B cell (primary cell): Measurements from ENCODE around the gene DOP1B. TPM values are rescaled to one million over a fixed set of nuclear protein-coding genes. Genes with fewer than 3 reads are reported as not detected.

Experiments
- ATAC-seq: fragments of 200-7000 bp; cut with Tn5 transposase; one replicate; pipeline ENCODE4 v1.10.0; 2021; ENCODE audit warnings: low read depth, mild to moderate bottlenecking, moderate number of reproducible peaks, moderate library complexity
- CTCF ChIA-PET: fragments of 350-600 bp; sonication (Branson Sonifier 250); formaldehyde crosslinking; loops from one replicate; lab custom pipeline; 2021; ENCODE audit warnings: antibody characterized with exemption, inconsistent platforms; lab: Charles Lee
- POLR2A ChIA-PET: fragments of 350-600 bp; sonication (Branson Sonifier 250); formaldehyde crosslinking; loops from one replicate; lab custom pipeline; 2021; ENCODE audit warnings: antibody characterized with exemption; lab: Charles Lee
- DNase-seq: peaks from one replicate; pipeline ENCODE4 v3.0.0; 2013
- H2AFZ ChIP-seq: 2 replicates; pipeline ENCODE4 v1.6.1; 2012; ENCODE audit warnings: mild to moderate bottlenecking, low read depth, low read length; ENCODE audit not compliant: insufficient read depth, poor library complexity, severe bottlenecking
- H3K27ac ChIP-seq, 2 donors: 1 replicate in 1 of 2; 2 replicates in 1 of 2; pipeline ENCODE4 v1.5.1; 2012 to 2013; ENCODE audit warnings: low read length in 2 of 2, mild to moderate bottlenecking in 2 of 2, moderate library complexity in 1 of 2
- H3K27me3 ChIP-seq, 4 experiments: fragments of 200-600 bp in 1 of 4; sonication (generic) in 1 of 4; replicated peaks in 1 of 4; 1 replicate in 2 of 4; 2 replicates in 2 of 4; pipeline versions ENCODE4 v1.6.1 to v1.7.0; 2013 to 2016; ENCODE audit warnings: low read length in 3 of 4, mild to moderate bottlenecking in 2 of 4, mixed read lengths in 1 of 4, moderate library complexity in 1 of 4; ENCODE audit not compliant: insufficient read depth in 4 of 4, control insufficient read depth in 3 of 4; ENCODE audit errors: control extremely low read depth in 1 of 4
- H3K36me3 ChIP-seq, 2 experiments: replicated peaks in 1 of 2; 1 replicate in 1 of 2; 2 replicates in 1 of 2; pipeline versions ENCODE4 v1.6.1 to v1.7.1; 2013; ENCODE audit warnings: low read length in 1 of 2; ENCODE audit not compliant: insufficient read depth in 2 of 2, control insufficient read depth in 1 of 2; ENCODE audit errors: control extremely low read depth in 1 of 2, extremely low read depth in 1 of 2
- H3K4me1 ChIP-seq, 2 donors: fragments of 200-600 bp in 1 of 2; sonication (generic) in 1 of 2; 1 replicate in 1 of 2; 2 replicates in 1 of 2; pipeline versions ENCODE4 v1.5.1 to v1.6.1; 2013 to 2017; ENCODE audit warnings: low read length in 2 of 2; ENCODE audit not compliant: control insufficient read depth in 2 of 2, insufficient read depth in 2 of 2
- H3K4me2 ChIP-seq: replicated peaks from 2 replicates; pipeline ENCODE3; 2012; ENCODE audit warnings: mild to moderate bottlenecking, low read depth, low read length; ENCODE audit not compliant: poor library complexity, severe bottlenecking
- H3K4me3 ChIP-seq, 5 experiments: fragments of 200-600 bp in 1 of 5; sonication (generic) in 1 of 5; 1 replicate in 3 of 5; 2 replicates in 2 of 5; pipeline versions ENCODE4 v1.5.1 to v1.7.0; 2011 to 2016; ENCODE audit warnings: low read length in 4 of 5, mild to moderate bottlenecking in 4 of 5, low read depth in 2 of 5, control low read depth in 1 of 5, moderate library complexity in 1 of 5; ENCODE audit not compliant: insufficient read depth in 1 of 5; ENCODE audit errors: control extremely low read depth in 1 of 5, extremely low read depth in 1 of 5
- H3K79me2 ChIP-seq: fragments of 200-600 bp; sonication (generic); one replicate; pipeline ENCODE4 v1.6.0; 2016; ENCODE audit warnings: low read length; ENCODE audit not compliant: control insufficient read depth, insufficient read depth
- H3K9ac ChIP-seq: fragments of 200-600 bp; sonication (generic); 2 replicates; pipeline ENCODE4 v1.6.1; 2017; ENCODE audit warnings: mild to moderate bottlenecking, low read length, moderate library complexity
- H3K9me3 ChIP-seq, 3 donors: one replicate each; pipeline versions ENCODE4 v1.6.1 to v1.7.1; 2013; ENCODE audit warnings: low read length in 2 of 3; ENCODE audit not compliant: control insufficient read depth in 2 of 3, insufficient read depth in 1 of 3; ENCODE audit errors: control extremely low read depth in 1 of 3
- H4K20me1 ChIP-seq: 2 replicates; pipeline ENCODE4 v1.6.0; 2012; ENCODE audit warnings: mild to moderate bottlenecking, low read length; ENCODE audit not compliant: insufficient read depth, control insufficient read depth, poor library complexity, severe bottlenecking
- H3K27ac Mint-ChIP-seq: one replicate; pipeline ENCODE4 v1.8.0; 2021; ENCODE audit warnings: mixed read lengths
- H3K27me3 Mint-ChIP-seq: one replicate; pipeline ENCODE4 v1.8.0; 2021; ENCODE audit warnings: mixed read lengths
- H3K4me1 Mint-ChIP-seq: one replicate; pipeline ENCODE4 v1.8.0; 2021; ENCODE audit warnings: mixed read lengths
- H3K4me3 Mint-ChIP-seq: one replicate; pipeline ENCODE4 v1.8.0; 2021; ENCODE audit warnings: mixed read lengths
- H3K9me3 Mint-ChIP-seq: one replicate; pipeline ENCODE4 v1.8.0; 2022; ENCODE audit warnings: mixed read lengths; ENCODE audit not compliant: insufficient read depth
- CTCF ChIP-seq: fragments of 200-600 bp; IDR thresholded peaks from one replicate; pipeline ENCODE4 v1.8.0; 2022; ENCODE audit warnings: antibody characterized with exemption, mild to moderate bottlenecking
- EZH2 ChIP-seq: IDR thresholded peaks from 2 replicates; pipeline ENCODE4 v1.6.1; 2012; ENCODE audit warnings: borderline replicate concordance, low read depth, mild to moderate bottlenecking, moderate library complexity, low read length; ENCODE audit not compliant: insufficient read depth, poor library complexity, severe bottlenecking
- WGBS: methylation state at CpG from one replicate; pipeline ENCODE4 v1.1.5; 2013; ENCODE audit warnings: missing lambda C conversion rate; ENCODE audit not compliant: insufficient coverage; 5-methylcytosine and 5-hydroxymethylcytosine counted together
- intact Hi-C: fragments of 100-400 bp; cut with micrococcal nuclease; formaldehyde crosslinking; loops from one replicate; pipeline ENCODE4 v1.10.0; 2022
- polyA plus RNA-seq: library from polyadenylated mRNA; depleted of rRNA; stranded (reverse); fragments of >200 nt; gene quantifications from 2 replicates; pipeline ENCODE4 v1.2.3, GENCODE V29; 2012
- total RNA-seq, 2 donors: library from RNA; stranded (reverse); fragments of 120-200 nt in 1 of 2; gene quantifications; 1 replicate in 1 of 2; 2 replicates in 1 of 2; pipeline versions ENCODE4 v1.2.3 to v1.2.4, GENCODE V29; 2013 to 2022

The DOP1B gene
- total and polyA plus RNA-seq, 2 donors (not counting 1 experiment from before 2014, with no cell fraction given): 31.3 to 44.2 TPM

- no peaks in the 10 kb centered on the region for H3K27me3 Mint-ChIP-seq
- POLR2A ChIA-PET: no interaction called here
- intact Hi-C loops: no loop called here
- Histone ChIP-seq H2AFZ (no peak overlapping the region), H3K4me2 (no peak overlapping the region), H3K4me1 (peaks cover 8 to 19% of the 10 kb centered on the region in 2 donors), H3K9me3 (no peaks in the 10 kb centered on the region), H4K20me1 (peaks cover 56% of the 10 kb centered on the region), H3K4me3 (no peak overlapping the region), H3K27me3 (no peaks in the 10 kb centered on the region), H3K9ac (no peak overlapping the region), H3K79me2 (peaks cover 87% of the 10 kb centered on the region), H3K36me3 (peaks cover 0 to 22% of the 10 kb centered on the region in 2 experiments), H3K27ac (no peak overlapping the region)
- WGBS: 100% methylated on average over 2 of the region's 2 CpGs
- H3K27ac Mint-ChIP-seq: no peak overlapping the region
- DNase-seq (no peak), ATAC-seq (no peak)
- TF ChIP-seq EZH2 (no peak), CTCF (no peak)
- H3K9me3 Mint-ChIP-seq: no peaks in the 10 kb centered on the region
- CTCF ChIA-PET: interaction anchor here (0.7 kb wide), 1 partner anchor 56 kb away, joined by 3 read pairs; no protein-coding TSS in a partner anchor
- H3K4me3 Mint-ChIP-seq: no peak overlapping the region
- peaks cover 45% of the 10 kb centered on the region for H3K4me1 Mint-ChIP-seq
These were observed 4.2 kb downstream of the DOP1B start for GRCh38 chr21:36160850-36161178.

- TF ChIP-seq CTCF (no peak), EZH2 (no peak)
- Histone ChIP-seq H3K27me3 (no peaks in the 10 kb centered on the region), H4K20me1 (peaks cover 56% of the 10 kb centered on the region), H3K4me1 (peaks cover 5 to 11% of the 10 kb centered on the region in 2 donors), H2AFZ (no peak overlapping the region), H3K36me3 (peaks cover 0 to 34% of the 10 kb centered on the region in 2 experiments), H3K9ac (no peak overlapping the region), H3K79me2 (peaks cover 80% of the 10 kb centered on the region), H3K9me3 (no peaks in the 10 kb centered on the region), H3K4me3 (no peak overlapping the region), H3K4me2 (no peak overlapping the region), H3K27ac (no peak overlapping the region)
- Mint-ChIP-seq H3K4me3 (no peak overlapping the region), H3K27ac (no peak overlapping the region), H3K27me3 (no peaks in the 10 kb centered on the region), H3K9me3 (no peaks in the 10 kb centered on the region), H3K4me1 (peaks cover 40% of the 10 kb centered on the region)
- ATAC-seq (no peak), DNase-seq (no peak)
- 100% methylated on average over 5 of the region's 5 CpGs for WGBS
- ChIA-PET POLR2A (interaction anchor here (0.6 kb wide), 1 partner anchor 207 kb away, joined by 3 read pairs; no protein-coding TSS in a partner anchor), CTCF (interaction anchor here (3.4 kb wide), 1 partner anchor 9 kb away, joined by 11 read pairs; no protein-coding TSS in a partner anchor)
- intact Hi-C loops: no loop called here
These were observed 6.0 kb downstream of the DOP1B start for GRCh38 chr21:36162631-36163030.
